WTC11 (cell line): ENCODE measurements around the gene PTGES2. TPM values are rescaled to one million over a fixed set of nuclear protein-coding genes. Genes with fewer than 3 reads are reported as not detected.

ENCODE experiments used
- ATAC-seq: fragments of 200-7000 bp; cut with Tn5 transposase; 2 replicates; pipeline ENCODE4 v1.10.0; 2021; ENCODE audit warnings: mild to moderate bottlenecking, moderate library complexity
- CTCF ChIA-PET: fragments of 300-600 bp; sonication (Branson Sonifier 250); formaldehyde crosslinking; loops from one replicate; lab custom pipeline; 2021; ENCODE audit warnings: antibody characterized with exemption; lab: Charles Lee
- POLR2A ChIA-PET: fragments of 350-600 bp; sonication (Branson Sonifier 250); formaldehyde crosslinking; loops from one replicate; lab custom pipeline; 2021; ENCODE audit warnings: antibody characterized with exemption; lab: Charles Lee
- DNase-seq: peaks from one replicate; pipeline ENCODE4 v3.0.0; 2021; ENCODE audit warnings: low spot score
- H3K27ac Mint-ChIP-seq: 2 replicates; pipeline ENCODE4 v1.8.0; 2021; ENCODE audit warnings: mixed read lengths
- H3K27me3 Mint-ChIP-seq: 2 replicates; pipeline ENCODE4 v1.8.0; 2021; ENCODE audit warnings: low read depth, mild to moderate bottlenecking, moderate library complexity, mixed read lengths
- H3K36me3 Mint-ChIP-seq: 2 replicates; pipeline ENCODE4 v1.8.0; 2021; ENCODE audit warnings: mixed read lengths
- H3K4me1 Mint-ChIP-seq: 2 replicates; pipeline ENCODE4 v1.8.0; 2022; ENCODE audit warnings: mixed read lengths
- H3K4me3 Mint-ChIP-seq: 2 replicates; pipeline ENCODE4 v1.8.0; 2021; ENCODE audit warnings: mild to moderate bottlenecking, moderate library complexity, mixed read lengths
- H3K9me3 Mint-ChIP-seq: 2 replicates; pipeline ENCODE4 v1.8.0; 2021; ENCODE audit warnings: mixed read lengths
- CREM ChIP-seq: sonication (generic); formaldehyde crosslinking; IDR thresholded peaks from 2 replicates; pipeline ENCODE4 v1.8.1; 2022; ENCODE audit warnings: mild to moderate bottlenecking, missing genetic modification reagents, moderate library complexity
- ELF4 ChIP-seq: sonication (generic); formaldehyde crosslinking; IDR thresholded peaks from 2 replicates; pipeline ENCODE4 v1.8.1; 2022; ENCODE audit warnings: low read depth, mild to moderate bottlenecking, moderate library complexity, missing genetic modification reagents
- FOXP1 ChIP-seq: sonication (generic); formaldehyde crosslinking; IDR thresholded peaks from 2 replicates; pipeline ENCODE4 v1.8.0; 2022; ENCODE audit warnings: missing genetic modification reagents, mild to moderate bottlenecking, moderate library complexity, borderline replicate concordance
- GRHL2 ChIP-seq: fragments of 250-450 bp; sonication (Bioruptor Pico); IDR thresholded peaks from 2 replicates; pipeline ENCODE4 v1.8.0; 2022; ENCODE audit warnings: mild to moderate bottlenecking, moderate library complexity; ENCODE audit not compliant: insufficient replicate concordance, severe bottlenecking
- JAZF1 ChIP-seq: fragments of 250-450 bp; sonication (Bioruptor Pico); IDR thresholded peaks from 2 replicates; pipeline ENCODE4 v1.9.0; 2021; ENCODE audit warnings: moderate library complexity, mild to moderate bottlenecking, inconsistent platforms
- MXD4 ChIP-seq: fragments of 250-450 bp; sonication (Bioruptor Pico); IDR thresholded peaks from 2 replicates; pipeline ENCODE4 v1.8.0; 2021; ENCODE audit warnings: mild to moderate bottlenecking, moderate library complexity, borderline replicate concordance
- NR3C1 ChIP-seq: sonication (generic); formaldehyde crosslinking; conservative IDR thresholded peaks from 2 replicates; pipeline ENCODE4 v1.8.1; 2023; ENCODE audit warnings: low read depth, mild to moderate bottlenecking, missing genetic modification reagents
- SMAD4 ChIP-seq: sonication (generic); formaldehyde crosslinking; IDR thresholded peaks from 2 replicates; pipeline ENCODE4 v1.8.0; 2022; ENCODE audit warnings: mild to moderate bottlenecking, missing genetic modification reagents
- TEAD1 ChIP-seq: sonication (generic); formaldehyde crosslinking; IDR thresholded peaks from 2 replicates; pipeline ENCODE4 v1.8.0; 2022; ENCODE audit warnings: mild to moderate bottlenecking, missing genetic modification reagents
- ZBTB21 ChIP-seq: sonication (generic); formaldehyde crosslinking; IDR thresholded peaks from 2 replicates; pipeline ENCODE4 v1.8.1; 2023; ENCODE audit warnings: mild to moderate bottlenecking, missing genetic modification reagents, borderline replicate concordance
- ZNF219 ChIP-seq: sonication (generic); formaldehyde crosslinking; IDR thresholded peaks from 2 replicates; pipeline ENCODE4 v1.8.0; 2023; ENCODE audit warnings: missing genetic modification reagents, mild to moderate bottlenecking, borderline replicate concordance
- ZNF263 ChIP-seq: sonication (generic); formaldehyde crosslinking; IDR thresholded peaks from 2 replicates; pipeline ENCODE4 v1.8.1; 2022; ENCODE audit warnings: low read depth, mild to moderate bottlenecking, moderate library complexity, missing genetic modification reagents
- ZNF317 ChIP-seq: sonication (generic); formaldehyde crosslinking; IDR thresholded peaks from 2 replicates; pipeline ENCODE4 v1.8.1; 2023; ENCODE audit warnings: low read depth, mild to moderate bottlenecking, moderate library complexity, missing genetic modification reagents, borderline replicate concordance
- ZNF423 ChIP-seq: fragments of 250-450 bp; sonication (Bioruptor Pico); IDR thresholded peaks from 2 replicates; pipeline ENCODE4 v2.1.2; 2022; ENCODE audit warnings: mild to moderate bottlenecking, moderate library complexity
- total RNA-seq: library from RNA; stranded (reverse); gene quantifications from 3 replicates; pipeline ENCODE4 v1.2.3, GENCODE V29; 2021
- TF ChIP-seq, protein P1 (sequence below): sonication (generic); formaldehyde crosslinking; IDR thresholded peaks from 2 replicates; pipeline ENCODE4 v1.8.1; 2022; ENCODE audit warnings: mild to moderate bottlenecking, moderate library complexity, missing genetic modification reagents
- TF ChIP-seq, protein P2 (sequence below): sonication (generic); formaldehyde crosslinking; IDR thresholded peaks from 2 replicates; pipeline ENCODE4 v1.8.1; 2023; ENCODE audit warnings: mild to moderate bottlenecking, missing genetic modification reagents, borderline replicate concordance
- TF ChIP-seq, protein P3 (sequence below): sonication (generic); formaldehyde crosslinking; IDR thresholded peaks from 2 replicates; pipeline ENCODE4 v1.8.0; 2022; ENCODE audit warnings: mild to moderate bottlenecking, missing genetic modification reagents

The PTGES2 gene
- total RNA-seq, 1 experiment from 2014 or later: 118 TPM

DNA sequence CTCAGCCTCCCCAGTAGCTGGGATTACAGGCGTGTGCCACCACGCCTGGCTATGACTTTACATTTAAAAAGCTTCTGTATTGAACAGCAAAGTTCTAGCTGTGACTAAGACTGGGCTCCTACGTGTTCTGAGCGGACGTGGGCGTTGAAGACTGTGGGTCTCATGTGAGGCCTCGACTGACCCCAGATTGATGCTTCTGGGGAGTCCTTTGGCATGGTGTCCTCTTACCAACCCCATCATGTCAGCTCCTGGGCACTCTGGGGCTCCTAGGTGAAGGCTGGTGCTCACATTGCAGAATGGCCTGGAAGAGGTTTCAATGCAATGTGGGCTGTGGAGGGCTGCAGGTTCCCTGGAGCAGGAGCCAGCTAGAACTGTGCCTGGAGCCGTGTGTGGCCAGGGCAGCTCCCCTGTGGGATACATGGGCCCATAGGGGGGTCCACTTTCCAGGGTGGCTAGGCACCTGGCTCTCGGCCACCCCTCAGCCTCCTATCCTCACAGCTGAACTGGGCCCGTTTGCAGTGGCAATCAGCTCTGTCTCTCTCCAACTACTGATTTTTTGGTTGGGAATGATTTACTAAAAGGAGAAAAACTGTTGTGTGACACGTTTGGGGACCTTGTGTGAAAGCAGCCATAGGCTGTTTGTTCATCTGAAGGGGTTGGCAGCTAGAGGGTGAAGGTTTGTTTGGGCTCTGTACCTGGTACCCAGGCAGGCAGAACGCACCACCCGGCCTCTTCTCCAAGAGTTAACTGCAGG, 29.8 kb downstream of the PTGES2 start:
- H3K9me3 Mint-ChIP-seq: no peaks in the 10 kb centered on the region
- peak overlapping the region; percentile 84 for H3K4me3 Mint-ChIP-seq
- H3K36me3 Mint-ChIP-seq: peaks cover 17% of the 10 kb centered on the region
- POLR2A ChIA-PET: interaction anchor here (0.7 to 1.4 kb wide), 5 partner anchors 12 to 169 kb away, joined by 3 to 7 read pairs (median 3); partner anchors contain the start of genes NAIF1 and SLC25A25
- CTCF ChIA-PET: interaction anchor here (0.6 to 7.2 kb wide), 15 partner anchors 9 to 355 kb away, joined by 3 to 73 read pairs (median 4); no protein-coding TSS in a partner anchor
- H3K27ac Mint-ChIP-seq: peak overlapping the region; percentile 99
- peaks cover 58% of the 10 kb centered on the region for H3K4me1 Mint-ChIP-seq
- no peaks in the 10 kb centered on the region for H3K27me3 Mint-ChIP-seq
- TF ChIP-seq, protein P1, sequence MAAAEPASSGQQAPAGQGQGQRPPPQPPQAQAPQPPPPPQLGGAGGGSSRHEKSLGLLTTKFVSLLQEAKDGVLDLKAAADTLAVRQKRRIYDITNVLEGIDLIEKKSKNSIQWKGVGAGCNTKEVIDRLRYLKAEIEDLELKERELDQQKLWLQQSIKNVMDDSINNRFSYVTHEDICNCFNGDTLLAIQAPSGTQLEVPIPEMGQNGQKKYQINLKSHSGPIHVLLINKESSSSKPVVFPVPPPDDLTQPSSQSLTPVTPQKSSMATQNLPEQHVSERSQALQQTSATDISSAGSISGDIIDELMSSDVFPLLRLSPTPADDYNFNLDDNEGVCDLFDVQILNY (CRISPR knock-in tag): no peak
- no peak for TF ChIP-seq ZNF423 (CRISPR knock-in tag)
- TF ChIP-seq ZNF263: no peak
- no peak for TF ChIP-seq FOXP1 (CRISPR knock-in tag)
- no peak for TF ChIP-seq JAZF1 (CRISPR knock-in tag)
- TF ChIP-seq, protein P2, sequence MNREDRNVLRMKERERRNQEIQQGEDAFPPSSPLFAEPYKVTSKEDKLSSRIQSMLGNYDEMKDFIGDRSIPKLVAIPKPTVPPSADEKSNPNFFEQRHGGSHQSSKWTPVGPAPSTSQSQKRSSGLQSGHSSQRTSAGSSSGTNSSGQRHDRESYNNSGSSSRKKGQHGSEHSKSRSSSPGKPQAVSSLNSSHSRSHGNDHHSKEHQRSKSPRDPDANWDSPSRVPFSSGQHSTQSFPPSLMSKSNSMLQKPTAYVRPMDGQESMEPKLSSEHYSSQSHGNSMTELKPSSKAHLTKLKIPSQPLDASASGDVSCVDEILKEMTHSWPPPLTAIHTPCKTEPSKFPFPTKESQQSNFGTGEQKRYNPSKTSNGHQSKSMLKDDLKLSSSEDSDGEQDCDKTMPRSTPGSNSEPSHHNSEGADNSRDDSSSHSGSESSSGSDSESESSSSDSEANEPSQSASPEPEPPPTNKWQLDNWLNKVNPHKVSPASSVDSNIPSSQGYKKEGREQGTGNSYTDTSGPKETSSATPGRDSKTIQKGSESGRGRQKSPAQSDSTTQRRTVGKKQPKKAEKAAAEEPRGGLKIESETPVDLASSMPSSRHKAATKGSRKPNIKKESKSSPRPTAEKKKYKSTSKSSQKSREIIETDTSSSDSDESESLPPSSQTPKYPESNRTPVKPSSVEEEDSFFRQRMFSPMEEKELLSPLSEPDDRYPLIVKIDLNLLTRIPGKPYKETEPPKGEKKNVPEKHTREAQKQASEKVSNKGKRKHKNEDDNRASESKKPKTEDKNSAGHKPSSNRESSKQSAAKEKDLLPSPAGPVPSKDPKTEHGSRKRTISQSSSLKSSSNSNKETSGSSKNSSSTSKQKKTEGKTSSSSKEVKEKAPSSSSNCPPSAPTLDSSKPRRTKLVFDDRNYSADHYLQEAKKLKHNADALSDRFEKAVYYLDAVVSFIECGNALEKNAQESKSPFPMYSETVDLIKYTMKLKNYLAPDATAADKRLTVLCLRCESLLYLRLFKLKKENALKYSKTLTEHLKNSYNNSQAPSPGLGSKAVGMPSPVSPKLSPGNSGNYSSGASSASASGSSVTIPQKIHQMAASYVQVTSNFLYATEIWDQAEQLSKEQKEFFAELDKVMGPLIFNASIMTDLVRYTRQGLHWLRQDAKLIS (CRISPR knock-in tag): no peak
- TF ChIP-seq, protein P3, sequence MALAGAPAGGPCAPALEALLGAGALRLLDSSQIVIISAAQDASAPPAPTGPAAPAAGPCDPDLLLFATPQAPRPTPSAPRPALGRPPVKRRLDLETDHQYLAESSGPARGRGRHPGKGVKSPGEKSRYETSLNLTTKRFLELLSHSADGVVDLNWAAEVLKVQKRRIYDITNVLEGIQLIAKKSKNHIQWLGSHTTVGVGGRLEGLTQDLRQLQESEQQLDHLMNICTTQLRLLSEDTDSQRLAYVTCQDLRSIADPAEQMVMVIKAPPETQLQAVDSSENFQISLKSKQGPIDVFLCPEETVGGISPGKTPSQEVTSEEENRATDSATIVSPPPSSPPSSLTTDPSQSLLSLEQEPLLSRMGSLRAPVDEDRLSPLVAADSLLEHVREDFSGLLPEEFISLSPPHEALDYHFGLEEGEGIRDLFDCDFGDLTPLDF: no peak
- TF ChIP-seq ZNF317 (CRISPR knock-in tag): no peak
- TF ChIP-seq MXD4 (CRISPR knock-in tag): no peak
- TF ChIP-seq ZBTB21: no peak
- TF ChIP-seq NR3C1 (CRISPR knock-in tag): no peak
- no peak for TF ChIP-seq ZNF219 (CRISPR knock-in tag)
- TF ChIP-seq GRHL2 (CRISPR knock-in tag): no peak
- DNase-seq: no peak
- ATAC-seq: peak; percentile 2

DNA sequence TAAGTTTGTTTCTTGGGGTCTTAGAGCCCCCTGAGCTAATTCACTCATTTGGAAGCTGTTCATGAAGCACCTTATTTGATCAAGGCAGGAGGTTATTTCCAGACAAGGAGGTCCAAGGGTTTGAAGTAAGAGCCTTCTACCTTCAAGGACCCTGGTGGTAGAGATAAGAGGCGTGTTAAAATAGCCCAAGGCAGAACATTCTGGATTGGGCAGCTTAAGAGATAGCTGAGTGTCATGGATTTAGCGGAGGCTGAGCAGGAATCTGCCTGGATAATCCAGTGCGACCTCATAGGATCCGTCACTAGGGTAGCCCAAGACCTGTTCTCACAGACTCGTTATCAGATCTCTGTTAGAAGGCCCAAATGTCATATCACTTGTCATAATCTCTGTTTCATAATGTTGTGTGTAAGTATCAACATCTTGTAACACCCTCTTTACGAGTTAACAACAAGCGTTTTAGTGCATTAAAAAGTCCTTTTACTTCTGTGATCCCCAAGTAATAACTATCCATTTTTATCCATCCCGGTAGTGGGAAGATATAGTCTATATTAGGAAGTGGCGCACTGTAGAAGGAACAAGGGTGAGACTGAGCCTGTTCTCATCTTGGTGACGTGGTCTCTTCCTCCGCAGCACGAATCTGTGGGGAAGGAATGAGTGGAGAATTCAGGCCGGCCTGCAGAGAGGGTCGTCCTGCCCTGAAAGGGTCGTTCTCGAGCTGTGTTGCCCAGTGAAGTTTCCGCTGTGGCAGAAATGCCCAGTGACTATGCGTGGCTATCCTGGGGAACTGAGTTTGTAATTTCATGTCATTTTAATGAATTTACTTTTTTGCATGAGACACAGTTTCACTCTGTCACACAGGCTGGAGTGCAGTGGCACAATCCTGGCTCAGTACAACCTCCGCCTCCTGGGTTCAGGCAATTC, 30.7 kb downstream of the PTGES2 start:
- ATAC-seq: no peak
- Mint-ChIP-seq H3K9me3 (no peaks in the 10 kb centered on the region), H3K4me1 (peaks cover 55% of the 10 kb centered on the region), H3K4me3 (no peak overlapping the region), H3K36me3 (peaks cover 8% of the 10 kb centered on the region), H3K27me3 (no peaks in the 10 kb centered on the region), H3K27ac (peak overlapping the region; percentile 99)
- no peak for DNase-seq
- ChIA-PET POLR2A (no interaction called here), CTCF (interaction anchor here (0.8 to 7.2 kb wide), 5 partner anchors 9 to 154 kb away, joined by 3 to 73 read pairs (median 4); no protein-coding TSS in a partner anchor)
- TF ChIP-seq ELF4 (CRISPR knock-in tag) (no peak), CREM (CRISPR knock-in tag) (no peak), TEAD1 (CRISPR knock-in tag) (no peak), SMAD4 (CRISPR knock-in tag) (no peak)
- TF ChIP-seq, protein P2 (CRISPR knock-in tag): no peak
